ENCODE measurements around the gene RMDN3. TPM values are rescaled to one million over a fixed set of nuclear protein-coding genes. Genes with fewer than 3 reads are reported as not detected.

RMDN3 gene
- total and polyA plus RNA-seq, 4 donors = 21.1 to 29.2 (median 28.2) TPM

- no peak for DNase-seq
- Histone ChIP-seq H3K4me3 (ENCODE audit: low read length in 2 of 2) (no peak overlapping the region), H3K27ac (ENCODE audit: low read depth in 1 of 2, low read length in 2 of 2) (no peak overlapping the region), H3K36me3 (ENCODE audit: control insufficient read depth in 1 of 2, insufficient read depth in 2 of 2, low read length in 1 of 2) (peaks cover 3 to 9% of the 10 kb centered on the region in 2 donors), H3K27me3 (ENCODE audit: control insufficient read depth in 1 of 2, insufficient read depth in 2 of 2, low read length in 1 of 2) (no peaks in the 10 kb centered on the region), H3K4me1 (ENCODE audit: control insufficient read depth in 1 of 2, insufficient read depth in 2 of 2, low read length in 2 of 2) (no peaks in the 10 kb centered on the region), H3K9me3 (ENCODE audit: control insufficient read depth, low read length) (no peaks in the 10 kb centered on the region)
- intact Hi-C loops (cut with DNase I) = no loop called here
- ATAC-seq (ENCODE audit: low FRiP score) = no peak
- WGBS, 2 donors = 76 to 82% methylated on average over 7 of the region's 7 CpGs
Measured at GRCh38 chr15:40747685-40748631, 7.1 kb downstream of the RMDN3 start.

GRCh38 chr15:40746916-40747418, 8.1 kb downstream of the RMDN3 start:
- 45% methylated on average over 3 of the region's 3 CpGs for WGBS, 2 donors
- Histone ChIP-seq H3K4me1 (ENCODE audit: control insufficient read depth in 1 of 2, insufficient read depth in 2 of 2, low read length in 2 of 2) (no peaks in the 10 kb centered on the region), H3K4me3 (ENCODE audit: low read length in 2 of 2) (no peak overlapping the region), H3K27me3 (ENCODE audit: control insufficient read depth in 1 of 2, insufficient read depth in 2 of 2, low read length in 1 of 2) (no peaks in the 10 kb centered on the region), H3K27ac (ENCODE audit: low read depth in 1 of 2, low read length in 2 of 2) (no peak overlapping the region), H3K9me3 (ENCODE audit: control insufficient read depth, low read length) (no peaks in the 10 kb centered on the region), H3K36me3 (ENCODE audit: control insufficient read depth in 1 of 2, insufficient read depth in 2 of 2, low read length in 1 of 2) (peaks cover 3 to 9% of the 10 kb centered on the region in 2 donors)
- intact Hi-C loops (cut with DNase I) = no loop called here
- ATAC-seq (ENCODE audit: low FRiP score) = peak; percentile 49
- DNase-seq = no peak

GRCh38 chr15:40744815-40745152, 10.3 kb downstream of the RMDN3 start:
- WGBS, 2 donors = 67 to 71% methylated on average over 5 of the region's 5 CpGs
- peaks cover 5 to 7% of the 10 kb centered on the region in 2 donors for H3K36me3 ChIP-seq (ENCODE audit: control insufficient read depth in 1 of 2, insufficient read depth in 2 of 2, low read length in 1 of 2)
- ATAC-seq (ENCODE audit: low FRiP score) = no peak
- no peak overlapping the region for H3K27ac ChIP-seq (ENCODE audit: low read depth in 1 of 2, low read length in 2 of 2)
- DNase-seq = no peak
- H3K4me1 ChIP-seq (ENCODE audit: control insufficient read depth in 1 of 2, insufficient read depth in 2 of 2, low read length in 2 of 2) = no peaks in the 10 kb centered on the region
- H3K4me3 ChIP-seq (ENCODE audit: low read length in 2 of 2) = no peak overlapping the region
- H3K27me3 ChIP-seq (ENCODE audit: control insufficient read depth in 1 of 2, insufficient read depth in 2 of 2, low read length in 1 of 2) = no peaks in the 10 kb centered on the region
- no peaks in the 10 kb centered on the region for H3K9me3 ChIP-seq (ENCODE audit: control insufficient read depth, low read length)
- intact Hi-C loops (cut with DNase I) = no loop called here

DNA sequence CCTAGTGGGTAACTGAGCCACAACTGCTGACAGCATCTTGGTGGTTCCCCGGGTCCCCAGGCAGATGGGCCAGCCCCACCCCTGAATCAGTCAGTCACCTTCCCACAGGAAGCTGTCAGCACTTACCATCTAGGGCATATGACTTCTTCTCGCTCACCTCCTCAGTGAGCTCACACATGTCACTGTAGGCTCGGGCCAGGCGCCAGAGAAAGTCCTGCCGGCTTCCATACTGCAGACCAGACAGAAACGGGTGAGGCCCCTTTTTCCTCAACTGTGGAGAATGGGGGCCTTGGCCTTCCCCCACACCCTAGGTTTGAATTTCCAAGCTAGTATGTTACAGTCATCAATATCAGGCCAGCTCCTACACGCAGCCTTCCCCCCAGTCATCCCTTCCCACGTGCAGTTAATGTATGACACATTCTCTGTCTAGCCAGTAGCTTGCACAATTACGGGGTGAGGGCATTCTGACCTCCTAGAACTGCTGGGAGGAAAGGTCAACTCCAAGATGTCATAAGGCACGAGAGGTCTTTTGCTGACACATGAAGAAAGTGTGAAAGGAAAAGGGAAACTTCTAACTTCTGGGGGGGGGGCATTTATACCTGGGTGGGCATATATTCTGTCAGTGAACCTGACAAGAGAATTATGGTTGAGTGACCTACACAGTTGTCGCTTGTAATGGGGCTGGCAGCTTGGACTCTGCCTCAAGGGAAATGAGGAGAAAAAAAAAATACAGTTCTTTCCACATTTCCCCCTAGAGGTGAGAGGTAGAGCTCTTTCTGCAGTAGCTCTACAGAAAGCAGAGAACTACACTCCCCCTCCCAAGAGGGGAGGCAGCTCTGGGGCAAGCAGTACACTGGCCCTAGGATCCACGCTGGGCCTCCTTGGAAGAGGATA, 10.9 kb downstream of the RMDN3 start:
- Histone ChIP-seq H3K36me3 (ENCODE audit: control insufficient read depth in 1 of 2, insufficient read depth in 2 of 2, low read length in 1 of 2) (peaks cover 5% of the 10 kb centered on the region in 2 donors), H3K9me3 (ENCODE audit: control insufficient read depth, low read length) (no peaks in the 10 kb centered on the region), H3K4me1 (ENCODE audit: control insufficient read depth in 1 of 2, insufficient read depth in 2 of 2, low read length in 2 of 2) (no peaks in the 10 kb centered on the region), H3K27me3 (ENCODE audit: control insufficient read depth in 1 of 2, insufficient read depth in 2 of 2, low read length in 1 of 2) (no peaks in the 10 kb centered on the region), H3K27ac (ENCODE audit: low read depth in 1 of 2, low read length in 2 of 2) (no peak overlapping the region), H3K4me3 (ENCODE audit: low read length in 2 of 2) (no peak overlapping the region)
- ATAC-seq (ENCODE audit: low FRiP score) = no peak
- 63 to 70% methylated on average over 12 of the region's 12 CpGs for WGBS, 2 donors
- intact Hi-C loops (cut with DNase I) = no loop called here
- DNase-seq = peak in 1 of 2 donors; percentile 53

DNA sequence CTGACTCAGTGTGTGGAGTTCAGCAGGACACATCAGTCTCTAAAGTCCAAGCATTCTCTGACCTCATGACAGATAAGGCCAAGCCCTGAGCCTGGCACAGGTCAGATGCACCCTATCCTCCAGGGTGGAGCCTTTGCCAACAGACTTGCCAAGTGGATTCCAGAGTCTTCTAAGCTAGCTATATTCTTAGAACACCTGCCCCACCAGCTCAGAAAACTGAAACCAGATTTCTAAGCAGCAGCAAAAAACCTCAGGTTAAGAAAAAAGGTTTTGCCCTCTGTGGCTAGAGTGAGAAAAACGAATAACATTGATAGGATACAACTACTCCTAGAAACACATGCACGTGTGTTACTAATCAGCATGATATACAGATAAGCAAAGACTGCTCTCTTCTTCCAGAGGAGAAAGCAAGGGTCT, 11.6 kb downstream of the RMDN3 start:
- Histone ChIP-seq H3K36me3 (ENCODE audit: control insufficient read depth in 1 of 2, insufficient read depth in 2 of 2, low read length in 1 of 2) (peaks cover 4 to 5% of the 10 kb centered on the region in 2 donors), H3K4me3 (ENCODE audit: low read length in 2 of 2) (no peak overlapping the region), H3K4me1 (ENCODE audit: control insufficient read depth in 1 of 2, insufficient read depth in 2 of 2, low read length in 2 of 2) (no peaks in the 10 kb centered on the region), H3K27me3 (ENCODE audit: control insufficient read depth in 1 of 2, insufficient read depth in 2 of 2, low read length in 1 of 2) (no peaks in the 10 kb centered on the region), H3K9me3 (ENCODE audit: control insufficient read depth, low read length) (no peaks in the 10 kb centered on the region), H3K27ac (ENCODE audit: low read depth in 1 of 2, low read length in 2 of 2) (no peak overlapping the region)
- ATAC-seq (ENCODE audit: low FRiP score) (no peak), DNase-seq (no peak)
- intact Hi-C loops (cut with DNase I) = no loop called here
- WGBS, 2 donors = 66 to 68% methylated on average over 2 of the region's 2 CpGs

GRCh38 chr15:40739854-40740253, 15.2 kb downstream of the RMDN3 start:
- Histone ChIP-seq H3K36me3 (ENCODE audit: control insufficient read depth in 1 of 2, insufficient read depth in 2 of 2, low read length in 1 of 2) (peaks cover 7 to 8% of the 10 kb centered on the region in 2 donors), H3K4me1 (ENCODE audit: control insufficient read depth in 1 of 2, insufficient read depth in 2 of 2, low read length in 2 of 2) (no peaks in the 10 kb centered on the region), H3K9me3 (ENCODE audit: control insufficient read depth, low read length) (no peaks in the 10 kb centered on the region), H3K4me3 (ENCODE audit: low read length in 2 of 2) (no peak overlapping the region), H3K27me3 (ENCODE audit: control insufficient read depth in 1 of 2, insufficient read depth in 2 of 2, low read length in 1 of 2) (no peaks in the 10 kb centered on the region), H3K27ac (ENCODE audit: low read depth in 1 of 2, low read length in 2 of 2) (no peak overlapping the region)
- intact Hi-C loops (cut with DNase I) = no loop called here
- WGBS, 2 donors = 95 to 98% methylated on average over 2 of the region's 2 CpGs
- peak in 1 of 2 donors; percentile 9 for DNase-seq
- no peak for ATAC-seq (ENCODE audit: low FRiP score)

- H3K4me3 ChIP-seq (ENCODE audit: low read length in 2 of 2) = no peak overlapping the region
- WGBS, 2 donors = 54 to 58% methylated on average over 2 of the region's 2 CpGs
- H3K27me3 ChIP-seq (ENCODE audit: control insufficient read depth in 1 of 2, insufficient read depth in 2 of 2, low read length in 1 of 2) = no peaks in the 10 kb centered on the region
- no peak for DNase-seq
- intact Hi-C loops (cut with DNase I) = no loop called here
- peaks cover 5 to 8% of the 10 kb centered on the region in 2 donors for H3K36me3 ChIP-seq (ENCODE audit: control insufficient read depth in 1 of 2, insufficient read depth in 2 of 2, low read length in 1 of 2)
- H3K27ac ChIP-seq (ENCODE audit: low read depth in 1 of 2, low read length in 2 of 2) = no peak overlapping the region
- no peaks in the 10 kb centered on the region for H3K9me3 ChIP-seq (ENCODE audit: control insufficient read depth, low read length)
- no peaks in the 10 kb centered on the region for H3K4me1 ChIP-seq (ENCODE audit: control insufficient read depth in 1 of 2, insufficient read depth in 2 of 2, low read length in 2 of 2)
- no peak for ATAC-seq (ENCODE audit: low FRiP score)
Measured at GRCh38 chr15:40739047-40739446, 16.0 kb downstream of the RMDN3 start.

GRCh38 chr15:40737048-40737447, 18.0 kb downstream of the RMDN3 start:
- ATAC-seq (ENCODE audit: low FRiP score) (no peak), DNase-seq (no peak)
- Histone ChIP-seq H3K27me3 (ENCODE audit: control insufficient read depth in 1 of 2, insufficient read depth in 2 of 2, low read length in 1 of 2) (no peaks in the 10 kb centered on the region), H3K4me3 (ENCODE audit: low read length in 2 of 2) (no peak overlapping the region), H3K27ac (ENCODE audit: low read depth in 1 of 2, low read length in 2 of 2) (no peak overlapping the region), H3K4me1 (ENCODE audit: control insufficient read depth in 1 of 2, insufficient read depth in 2 of 2, low read length in 2 of 2) (no peaks in the 10 kb centered on the region), H3K36me3 (ENCODE audit: control insufficient read depth in 1 of 2, insufficient read depth in 2 of 2, low read length in 1 of 2) (peaks cover 3 to 5% of the 10 kb centered on the region in 2 donors), H3K9me3 (ENCODE audit: control insufficient read depth, low read length) (no peaks in the 10 kb centered on the region)
- 79 to 83% methylated on average over 3 of the region's 3 CpGs for WGBS, 2 donors
- intact Hi-C loops (cut with DNase I) = no loop called here

All from aorta (tissue), 5 donors.